Inflammatory macrophage treated with lipopolysaccharide for 4 hours (primary cell): ENCODE data around the gene MPV17L2.
"Not testable (repeated sequence)": the region's sequence is repeated elsewhere in the genome, so short reads cannot be mapped to it uniquely, and the experiment has no call there.

Source experiments
- DNase-seq: peaks from one replicate; pipeline ENCODE4 v3.0.0-alpha.2; 2020

Gene MPV17L2

GRCh38 chr19:18193388-18194180, 566 bp downstream of the MPV17L2 start:
- no peak for DNase-seq

DNA sequence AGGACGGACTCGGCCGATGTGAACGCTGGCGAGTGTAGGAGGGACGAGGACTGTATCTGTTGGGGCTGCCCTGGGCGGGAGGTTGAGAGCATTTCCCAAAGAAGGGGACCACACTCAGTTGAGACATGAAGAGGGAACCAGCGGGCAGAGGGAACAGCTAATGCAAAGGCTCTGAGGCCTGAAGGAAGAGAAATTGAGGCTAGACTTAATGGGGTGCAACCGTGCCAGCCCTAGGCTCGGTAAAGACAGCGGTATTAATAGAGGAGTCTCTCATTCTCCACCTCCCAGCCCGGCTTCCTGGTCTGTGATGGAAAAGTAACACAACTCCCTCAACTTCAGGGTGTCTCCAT, 1.1 kb downstream of the MPV17L2 start:
- DNase-seq: no peak

- no peak for DNase-seq
These were observed 1.7 kb downstream of the MPV17L2 start for GRCh38 chr19:18194554-18195238.

- no peak for DNase-seq
These were observed 3.5 kb downstream of the MPV17L2 start for GRCh38 chr19:18196511-18196845.

DNA sequence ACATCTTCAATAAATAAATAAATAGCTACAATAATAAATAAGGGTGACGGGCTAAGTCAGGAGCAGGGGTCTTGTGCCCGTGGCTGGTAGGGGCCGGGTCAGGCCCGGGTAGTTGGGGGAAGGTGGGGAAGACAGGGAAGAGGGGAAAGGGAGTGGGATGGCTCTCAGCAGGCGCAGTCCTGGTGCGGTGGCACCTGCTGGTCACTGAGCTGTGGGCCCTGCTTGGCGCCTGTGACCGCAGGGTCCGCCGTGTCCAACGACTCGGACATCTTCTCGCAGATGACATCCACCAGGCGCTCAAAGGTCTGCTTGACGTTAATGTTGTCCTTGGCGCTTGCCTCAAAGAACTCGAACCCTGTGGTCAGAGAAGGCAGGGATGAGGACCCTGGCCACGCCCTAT, 4.3 kb downstream of the MPV17L2 start:
- no peak for DNase-seq

DNA sequence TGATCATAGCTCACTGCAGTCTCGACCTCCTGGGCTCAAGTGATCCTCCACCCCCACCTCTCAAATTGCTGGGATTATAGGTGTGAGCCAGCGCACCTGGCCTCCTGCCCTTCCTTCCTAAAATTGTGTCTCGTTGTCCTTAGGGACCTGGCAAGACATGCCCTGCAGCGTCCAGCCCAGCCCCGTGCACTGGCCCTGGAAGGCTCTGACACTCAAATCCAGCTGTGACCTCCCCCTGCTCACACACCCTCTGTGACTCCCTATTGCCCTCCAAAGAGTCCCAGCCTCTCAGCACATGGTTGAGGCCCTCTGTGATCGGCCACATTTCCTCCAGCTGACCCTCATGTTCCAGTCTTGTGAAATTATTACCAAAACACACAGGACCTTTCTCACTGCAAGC, 4.9 kb downstream of the MPV17L2 start:
- no peak for DNase-seq

GRCh38 chr19:18198374-18198773, 5.4 kb downstream of the MPV17L2 start:
- no peak for DNase-seq

GRCh38 chr19:18202397-18202777, 9.4 kb downstream of the MPV17L2 start:
- DNase-seq: no peak

DNA sequence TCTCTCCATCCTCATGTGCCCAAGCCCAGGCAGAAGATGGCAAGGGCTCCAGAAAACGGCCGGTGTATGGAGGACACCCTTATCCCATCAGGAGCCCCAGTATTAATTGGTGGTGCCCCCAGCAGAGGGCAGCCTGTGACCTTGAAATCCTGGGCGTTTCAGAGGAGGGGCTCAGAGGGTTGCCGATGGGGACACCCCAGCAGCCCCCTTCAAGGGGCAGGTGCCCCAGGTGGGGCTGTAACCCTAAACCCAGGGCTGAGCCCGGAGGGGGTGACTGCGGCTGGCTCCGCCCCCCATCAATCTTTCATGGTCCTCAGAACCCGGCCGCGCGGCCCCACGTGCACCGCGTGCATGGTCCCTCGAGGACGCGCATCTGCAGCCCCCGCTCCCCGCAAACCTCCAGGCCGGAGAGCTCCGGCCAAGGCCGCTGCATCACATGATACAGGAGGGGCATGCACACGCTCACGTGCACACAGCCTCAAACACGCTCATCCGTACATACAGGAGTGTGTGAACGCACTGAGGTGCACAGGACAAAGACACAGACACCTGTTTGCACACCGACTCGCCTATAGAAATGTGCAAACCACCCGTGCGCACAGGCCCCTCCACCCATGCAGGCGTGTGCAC, 9.9 kb downstream of the MPV17L2 start:
- DNase-seq: no peak

DNA sequence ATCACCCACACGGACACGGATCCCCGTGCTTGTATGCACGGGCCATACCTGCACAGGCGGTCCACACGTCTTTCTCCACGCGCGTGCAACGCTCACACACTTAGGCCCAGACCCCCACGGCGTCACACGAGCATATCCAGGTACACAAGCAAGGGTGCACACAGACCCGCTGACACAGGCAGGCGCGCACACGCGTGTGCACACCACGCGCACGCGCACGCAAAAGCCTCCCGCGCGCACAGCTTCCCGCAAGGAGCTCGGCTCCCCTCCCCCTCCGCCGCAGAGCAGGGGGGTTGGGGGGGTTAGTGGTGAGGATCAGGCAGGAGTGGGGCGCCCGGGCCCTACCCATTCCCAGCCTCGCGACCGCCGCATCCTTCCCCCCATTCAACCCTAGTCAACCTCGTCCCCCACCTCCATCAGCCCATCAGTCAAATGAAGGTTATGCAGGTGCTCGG, 10.4 kb downstream of the MPV17L2 start:
- DNase-seq: no peak

DNA sequence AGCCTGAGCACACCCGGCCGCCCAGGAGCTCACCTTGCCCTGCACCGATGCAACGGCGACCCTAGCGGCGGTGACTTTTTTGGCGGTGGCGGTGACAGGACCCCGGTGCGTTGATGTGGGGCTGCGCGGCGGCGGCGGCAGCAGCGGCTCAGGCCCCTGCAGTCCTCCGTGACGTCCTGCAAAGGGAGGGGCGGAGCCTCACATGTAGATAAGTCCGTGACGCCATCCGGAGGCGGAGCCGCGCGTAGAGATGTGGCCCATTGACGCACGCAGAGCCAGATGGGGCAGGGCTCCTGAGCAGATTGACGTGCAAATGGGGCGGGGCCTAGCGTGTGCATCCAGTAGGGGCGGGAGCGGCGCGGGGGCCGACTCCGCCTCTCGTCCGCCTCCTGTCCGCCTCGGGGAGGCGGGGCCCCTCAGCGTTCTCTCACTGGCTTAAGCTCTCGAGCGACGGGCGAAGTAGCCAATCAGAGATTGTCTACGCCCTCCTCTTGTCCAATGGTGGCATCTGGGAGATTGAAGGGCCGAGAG, 10.9 kb downstream of the MPV17L2 start, which contains the start of gene RAB3A:
RAB3A (minus strand) TSS at position 180 of the 531 bp plus-strand sequence. CDS start 1,302 bp downstream, outside the sequence.
- peak; percentile 100 for DNase-seq

DNA sequence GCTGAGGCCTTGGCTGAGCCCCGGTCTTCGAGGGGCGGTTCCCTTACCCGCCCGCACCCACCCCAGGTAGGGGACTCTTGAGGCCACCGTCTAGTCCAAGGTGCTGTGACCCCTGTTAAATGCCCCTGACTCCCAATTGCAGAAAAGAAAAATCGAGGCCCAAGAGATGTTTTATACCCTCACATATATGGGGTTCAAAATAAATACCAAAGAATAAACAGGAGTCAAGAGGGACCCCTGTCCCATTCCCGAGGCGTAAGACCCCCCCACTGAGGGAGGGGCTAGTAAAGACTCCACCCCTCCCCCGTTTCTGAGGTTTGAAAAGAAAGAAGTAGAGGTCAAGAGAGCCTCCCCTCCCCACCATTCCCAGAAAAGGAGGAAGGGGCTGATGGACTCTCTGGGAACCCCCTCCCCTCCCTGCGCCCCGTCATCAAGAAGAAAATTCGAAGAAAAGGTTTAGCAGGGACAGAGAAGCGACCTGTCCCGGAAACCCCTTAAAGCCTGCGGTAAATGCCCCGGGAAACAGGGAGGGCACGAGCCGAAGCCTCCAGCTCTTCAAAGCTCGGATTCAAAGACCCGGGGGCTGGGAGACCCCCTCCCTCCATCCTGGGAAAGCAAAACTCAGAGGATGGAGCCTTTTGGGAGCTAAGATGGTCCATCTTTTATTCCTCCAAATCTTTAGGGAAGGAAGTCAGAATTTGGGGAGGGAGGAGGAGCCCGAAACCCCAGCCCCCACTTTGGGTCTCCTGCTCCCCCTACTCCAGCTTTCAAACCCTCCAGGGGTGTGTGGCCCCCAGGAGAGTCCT, 11.6 kb downstream of the MPV17L2 start:
- no peak for DNase-seq

DNA sequence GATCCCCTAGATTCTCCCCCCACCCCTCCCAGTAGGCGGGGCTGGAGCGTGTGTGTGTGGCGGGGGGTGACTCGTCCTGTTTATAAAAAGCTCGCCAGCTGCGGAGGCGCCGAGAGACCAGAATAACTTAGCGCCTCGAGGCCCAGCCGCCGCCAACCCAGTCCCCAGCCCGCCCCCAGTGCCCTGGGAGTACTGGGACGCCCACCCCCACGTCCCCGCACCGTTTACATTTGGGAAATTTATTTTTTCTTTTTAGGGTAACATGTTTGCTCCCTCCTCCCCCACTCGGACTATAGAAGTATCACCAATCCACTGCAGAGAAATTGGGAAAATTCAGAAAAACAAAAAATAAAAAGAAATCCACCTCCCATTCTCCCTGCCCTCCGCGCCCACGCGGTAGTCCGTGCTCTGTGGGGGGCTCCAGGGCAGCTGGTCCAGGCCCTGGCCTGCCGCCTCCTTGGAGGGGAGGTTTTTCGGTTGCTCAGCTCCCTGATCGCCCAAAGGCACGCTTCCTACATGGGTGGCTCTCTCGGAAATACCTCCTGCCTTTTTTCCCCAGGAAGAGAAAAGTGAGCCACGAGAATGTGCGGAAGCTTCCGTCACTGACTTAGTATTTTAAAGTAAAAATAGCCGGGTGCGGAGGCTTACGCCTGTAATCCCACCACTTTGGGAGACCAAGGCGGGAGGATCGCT, 12.3 kb downstream of the MPV17L2 start:
- DNase-seq: peak; percentile 32

GRCh38 chr19:18206018-18206417, 13.0 kb downstream of the MPV17L2 start:
- DNase-seq: no peak

DNA sequence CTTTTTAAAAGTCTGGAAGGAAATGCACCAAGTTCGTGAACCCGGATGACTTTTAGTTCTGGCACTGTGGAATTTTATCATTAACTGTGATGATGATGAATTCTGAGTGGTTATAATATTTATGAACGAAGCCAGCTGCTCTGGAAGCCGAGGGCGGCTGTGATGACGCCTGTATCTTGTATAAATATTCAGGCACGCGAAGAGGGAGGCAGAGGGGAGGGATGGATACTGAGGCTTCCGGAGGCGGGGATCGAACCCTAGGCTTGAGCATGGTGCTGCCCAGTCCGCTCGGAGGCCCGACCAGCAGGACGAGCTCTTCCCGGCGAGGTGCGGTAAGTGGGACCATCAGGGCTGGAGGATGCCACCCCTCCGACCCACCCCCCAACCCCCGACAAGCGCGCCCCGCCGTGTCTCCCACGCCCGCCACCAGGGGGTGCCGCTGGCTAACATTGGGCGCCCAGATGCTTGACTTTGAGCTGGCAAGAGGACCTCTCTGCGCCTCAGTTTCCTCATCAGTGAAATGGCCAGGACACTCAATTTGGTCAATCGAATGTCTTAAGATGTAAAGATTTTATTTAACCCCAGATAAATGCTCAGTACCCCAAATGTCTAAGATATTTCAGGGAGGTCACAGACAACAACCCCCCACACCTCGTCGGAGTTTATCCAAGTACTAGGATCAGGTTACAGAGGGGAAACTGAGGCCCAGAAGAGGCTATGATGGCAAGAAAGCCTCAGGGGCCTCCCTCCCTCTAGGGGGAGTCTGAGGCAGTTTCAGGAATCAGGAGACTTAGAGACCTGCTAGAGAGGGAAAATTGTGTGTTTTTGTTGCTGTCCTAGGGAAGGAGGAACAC, 15.3 kb downstream of the MPV17L2 start:
- DNase-seq: peak; percentile 32

DNA sequence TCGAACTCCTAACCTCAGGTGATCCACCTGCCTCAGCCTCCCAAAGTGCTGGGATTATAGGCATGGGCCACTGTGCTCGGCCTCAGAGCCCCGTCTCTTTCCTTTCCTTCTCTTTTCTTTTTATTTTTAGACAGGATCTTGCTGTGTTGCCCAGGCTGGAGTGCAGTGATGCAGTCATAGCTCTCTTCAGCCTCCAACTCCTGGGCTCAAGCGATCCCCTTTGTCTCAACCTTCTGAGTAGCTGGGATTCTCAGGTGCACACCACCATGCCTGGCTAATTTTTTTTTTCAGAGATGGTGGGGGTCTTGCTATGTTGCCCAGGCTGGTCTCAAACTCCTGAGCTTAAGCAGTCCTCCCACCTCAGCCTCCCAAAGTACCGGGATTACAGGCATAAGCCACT, 16.9 kb downstream of the MPV17L2 start:
- DNase-seq: not testable (repeated sequence)

DNA sequence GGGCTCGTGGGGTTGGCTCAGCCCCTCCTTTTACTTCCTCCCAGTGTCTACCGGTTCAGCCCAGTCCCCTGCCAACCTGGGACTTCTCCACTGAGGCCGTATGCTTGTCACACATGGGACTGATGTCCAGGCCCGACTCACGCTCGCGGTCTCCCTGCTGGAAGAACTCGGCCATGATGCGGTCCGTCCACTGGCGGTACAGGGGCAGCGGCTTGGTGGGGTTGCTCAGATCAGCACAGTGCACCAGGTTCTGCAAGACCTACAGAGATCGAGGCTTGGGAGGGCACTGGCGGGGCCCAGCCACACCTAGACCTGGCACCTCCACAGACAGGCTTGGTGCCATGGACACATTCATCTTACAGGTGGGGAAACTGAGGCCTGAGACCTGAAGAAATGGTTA, 18.7 kb downstream of the MPV17L2 start:
- no peak for DNase-seq

GRCh38 chr19:18214779-18215433, 21.9 kb downstream of the MPV17L2 start:
- no peak for DNase-seq

DNA sequence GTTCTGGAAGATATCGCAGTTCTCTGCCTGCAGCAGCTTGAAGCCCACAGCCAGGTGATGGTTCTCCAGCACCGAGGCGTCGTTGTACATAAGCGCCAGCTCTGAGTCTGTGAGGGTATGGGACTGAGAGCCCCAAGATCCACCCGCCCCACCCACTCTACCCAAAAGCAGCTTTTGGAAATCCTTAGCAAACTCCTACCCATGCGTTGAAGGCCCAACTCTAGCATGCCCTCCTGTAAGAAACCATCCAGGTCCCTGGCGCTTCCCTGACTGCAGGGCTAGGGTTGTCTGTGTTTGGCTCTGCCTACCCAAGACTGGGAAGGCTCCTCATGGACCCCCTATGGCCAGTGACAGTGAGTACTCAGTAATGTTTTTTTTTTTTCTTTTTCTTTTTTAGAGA, 23.8 kb downstream of the MPV17L2 start:
- no peak for DNase-seq

DNA sequence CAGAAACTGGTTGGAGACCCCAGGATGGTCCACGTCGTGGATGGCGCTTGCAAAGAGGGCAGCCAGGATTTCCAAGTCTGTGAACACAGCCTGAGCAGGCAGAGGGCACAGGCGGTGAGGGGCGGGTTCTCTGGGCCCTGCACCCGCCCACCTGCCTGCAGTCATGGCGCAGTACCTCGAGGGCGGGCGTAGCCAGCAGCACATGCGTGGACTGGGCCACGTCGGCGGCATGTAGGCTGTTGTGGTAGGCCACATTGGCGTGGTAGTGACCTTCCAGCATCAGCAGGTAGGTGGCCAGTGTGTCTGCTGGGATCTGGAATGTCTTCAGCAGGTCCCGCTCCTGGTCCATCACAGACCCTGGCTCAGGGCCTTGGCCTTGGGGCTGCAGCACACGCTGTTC, 25.1 kb downstream of the MPV17L2 start:
- no peak for DNase-seq

DNA sequence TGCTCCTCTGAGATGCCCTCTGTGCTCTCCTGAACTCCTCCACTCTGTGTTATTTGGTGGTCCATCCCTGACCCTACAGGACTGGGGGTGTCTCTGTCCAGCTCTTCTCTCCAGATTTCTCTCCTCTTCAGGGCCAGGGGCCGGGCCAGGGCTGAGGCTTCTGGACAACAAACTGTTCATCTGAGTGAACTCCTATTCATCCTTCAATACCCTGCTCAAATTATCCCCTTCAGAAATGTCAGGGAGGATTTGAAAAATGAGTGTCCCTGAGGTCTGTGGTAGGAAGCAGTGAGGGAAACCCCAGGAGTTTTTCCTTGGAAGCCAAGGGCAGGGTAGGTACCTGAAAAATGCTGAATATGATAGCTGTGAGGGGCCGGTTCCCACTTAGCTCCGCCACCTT, 25.6 kb downstream of the MPV17L2 start:
- DNase-seq: no peak
